ENCODE data around the gene NR1I2.

- no peak for TF ChIP-seq EZH2 (IDR thresholded peaks at IDR 0.05)
- TF ChIP-seq POLR2AphosphoS5 (IDR thresholded peaks at IDR 0.05; ENCODE audit: borderline replicate concordance, low read depth, low read length): no peak
- TF ChIP-seq FOXP2 (optimal IDR thresholded peaks at IDR 0.05; ENCODE audit: control extremely low read depth, extremely low read length, insufficient read depth): no peak
Observed at GRCh38 chr3:119808843-119809242, 26.9 kb downstream of the NR1I2 start.
